ENCODE measurements around the gene OR52W1.

DNA sequence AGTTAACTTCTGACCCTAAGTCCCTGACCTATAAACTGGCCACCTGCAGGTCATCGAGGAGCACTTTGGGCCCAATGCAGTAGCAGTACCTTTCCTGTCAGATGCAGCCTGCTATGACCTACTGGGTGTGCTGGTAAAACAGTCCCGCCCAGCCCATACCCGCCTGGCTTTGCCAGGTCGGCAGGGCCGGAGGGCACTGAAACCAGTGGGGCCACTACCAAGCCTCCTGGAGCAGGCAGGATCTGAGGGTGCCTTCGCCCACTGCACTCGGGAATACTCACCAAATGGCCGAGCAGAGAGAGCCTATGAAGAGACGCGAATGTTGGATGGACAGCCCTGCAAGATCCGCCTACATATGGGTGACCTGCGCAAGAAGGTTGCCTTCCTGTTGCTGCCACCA is 10.8 kb downstream of the OR52W1 start:
- TF ChIP-seq CTCF (IDR thresholded peaks at IDR 0.05; ENCODE audit: low read depth, low read length, poor library complexity, severe bottlenecking) (no peak), EZH2phosphoT487 (IDR thresholded peaks at IDR 0.05; ENCODE audit: borderline replicate concordance, low read length) (no peak)
